IMR-90 (cell line): ENCODE results near the gene TMEM238. TPM values are rescaled to one million over a fixed set of nuclear protein-coding genes. Genes with fewer than 3 reads are reported as not detected.

ENCODE experiments used
- ATAC-seq: fragments of 200-7000 bp; cut with Tn5 transposase; 2 replicates; pipeline ENCODE4 v1.9.1; 2020; ENCODE audit warnings: low read depth, mild to moderate bottlenecking, moderate library complexity
- BruUV-seq: library from RNA; stranded (reverse); fragments of 400-500 nt; replicated peaks from 2 replicates; lab custom pipeline; 2021; lab: Mats Ljungman, UMichigan
- CTCF ChIA-PET: fragments of 300-600 bp; formaldehyde crosslinking; extraction: SDS; loops from one replicate; lab custom pipeline; 2021; ENCODE audit warnings: antibody characterized with exemption; lab: Yijun Ruan, JAX
- POLR2A ChIA-PET: fragments of 300-600 bp; sonication (Branson Sonifier 250); formaldehyde crosslinking; loops from one replicate; lab custom pipeline; 2022; ENCODE audit warnings: antibody characterized with exemption; ENCODE audit not compliant: unreplicated experiment; lab: Charles Lee
- DNase-seq: peaks from one replicate; pipeline ENCODE4 v3.0.0; 2013
- H2AFZ ChIP-seq: replicated peaks from 2 replicates; pipeline ENCODE3; 2013; ENCODE audit warnings: low read length, mild to moderate bottlenecking; ENCODE audit not compliant: poor library complexity
- H2AK5ac ChIP-seq: 2 replicates; pipeline ENCODE4 v1.6.1; 2013; ENCODE audit warnings: low read depth, low read length, inconsistent platforms
- H2AK9ac ChIP-seq: replicated peaks from 2 replicates; pipeline ENCODE3; 2013; ENCODE audit warnings: mild to moderate bottlenecking, low read depth, low read length, moderate library complexity; ENCODE audit not compliant: poor library complexity
- H2BK120ac ChIP-seq: 2 replicates; pipeline ENCODE4 v1.6.1; 2013; ENCODE audit warnings: low read depth, low read length, inconsistent platforms
- H2BK15ac ChIP-seq: 3 replicates; pipeline ENCODE4 v1.6.1; 2013; ENCODE audit warnings: low read depth, low read length, inconsistent platforms
- H2BK20ac ChIP-seq: 2 replicates; pipeline ENCODE4 v1.6.1; 2013; ENCODE audit warnings: low read depth, mild to moderate bottlenecking, inconsistent platforms, low read length, moderate library complexity
- H2BK5ac ChIP-seq: 2 replicates; pipeline ENCODE4 v1.6.1; 2013; ENCODE audit warnings: mild to moderate bottlenecking, low read depth, low read length, inconsistent platforms; ENCODE audit not compliant: poor library complexity, severe bottlenecking
- H3K14ac ChIP-seq: replicated peaks from 2 replicates; pipeline ENCODE4 v1.6.1; 2013; ENCODE audit warnings: low read depth, low read length, inconsistent platforms
- H3K18ac ChIP-seq: 2 replicates; pipeline ENCODE4 v1.6.1; 2013; ENCODE audit warnings: low read depth, low read length, control low read depth
- H3K23ac ChIP-seq: 2 replicates; pipeline ENCODE4 v1.6.1; 2013; ENCODE audit warnings: low read depth, low read length, inconsistent platforms
- H3K27ac ChIP-seq: 2 replicates; pipeline ENCODE4 v1.5.1; 2013; ENCODE audit warnings: mild to moderate bottlenecking, control low read depth, low read length; ENCODE audit not compliant: insufficient read depth
- H3K27me3 ChIP-seq: 2 replicates; pipeline ENCODE4 v1.6.1; 2013; ENCODE audit warnings: low read length; ENCODE audit not compliant: control insufficient read depth, insufficient read depth
- H3K36me3 ChIP-seq: 2 replicates; pipeline ENCODE4 v1.6.1; 2013; ENCODE audit warnings: low read length, mixed read lengths; ENCODE audit not compliant: control insufficient read depth, insufficient read depth
- H3K4ac ChIP-seq: 2 replicates; pipeline ENCODE4 v1.6.1; 2013; ENCODE audit warnings: low read depth, low read length, inconsistent platforms
- H3K4me1 ChIP-seq: 2 replicates; pipeline ENCODE4 v1.6.1; 2013; ENCODE audit warnings: low read length, mixed read lengths; ENCODE audit not compliant: control insufficient read depth, insufficient read depth
- H3K4me2 ChIP-seq: 2 replicates; pipeline ENCODE4 v1.6.1; 2013; ENCODE audit warnings: low read depth, mild to moderate bottlenecking, control low read depth, low read length, moderate library complexity
- H3K4me3 ChIP-seq: 2 replicates; pipeline ENCODE4 v1.5.1; 2013; ENCODE audit warnings: low read depth, mild to moderate bottlenecking, control low read depth, low read length, moderate library complexity; ENCODE audit not compliant: insufficient read depth
- H3K56ac ChIP-seq: 2 replicates; pipeline ENCODE4 v1.6.1; 2013; ENCODE audit warnings: low read length, inconsistent platforms; ENCODE audit not compliant: insufficient read depth; ENCODE audit errors: extremely low read depth
- H3K79me1 ChIP-seq, 2 experiments: 2 replicates each; pipeline ENCODE4 v1.6.1; 2013; ENCODE audit warnings: low read length in 2 of 2, inconsistent platforms in 1 of 2, low read depth in 1 of 2
- H3K9ac ChIP-seq: 2 replicates; pipeline ENCODE4 v1.6.1; 2013; ENCODE audit warnings: low read depth, low read length, control low read depth
- H3K9me1 ChIP-seq: 2 replicates; pipeline ENCODE4 v1.6.1; 2013; ENCODE audit warnings: low read length, inconsistent platforms; ENCODE audit not compliant: insufficient read depth
- H3K9me3 ChIP-seq: 2 replicates; pipeline ENCODE4 v1.6.1; 2013; ENCODE audit warnings: low read length; ENCODE audit not compliant: control insufficient read depth, insufficient read depth
- H4K20me1 ChIP-seq: 2 replicates; pipeline ENCODE4 v1.6.1; 2013; ENCODE audit warnings: low read length, inconsistent platforms; ENCODE audit not compliant: insufficient read depth
- H4K5ac ChIP-seq: 2 replicates; pipeline ENCODE4 v1.6.1; 2013; ENCODE audit warnings: mild to moderate bottlenecking, low read depth, low read length, control low read depth
- H4K8ac ChIP-seq, 2 experiments: 2 replicates each; pipeline ENCODE4 v1.6.1; 2013; ENCODE audit warnings: low read depth in 2 of 2, low read length in 2 of 2, control low read depth in 1 of 2, inconsistent platforms in 1 of 2
- H4K91ac ChIP-seq: 2 replicates; pipeline ENCODE4 v1.6.1; 2013; ENCODE audit warnings: low read depth, low read length, inconsistent platforms; ENCODE audit not compliant: insufficient read depth
- BHLHE40 ChIP-seq: fragments of 150-350 bp; IDR thresholded peaks from 2 replicates; pipeline ENCODE4 v1.6.1; 2016; ENCODE audit warnings: mild to moderate bottlenecking, low read depth, low read length
- CEBPB ChIP-seq: IDR thresholded peaks from 2 replicates; pipeline ENCODE4 v1.6.1; 2012; ENCODE audit warnings: low read depth, low read length, improper control_type of control experiment
- CHD1 ChIP-seq: IDR thresholded peaks from 2 replicates; pipeline ENCODE4 v1.6.1; 2012; ENCODE audit warnings: low read depth, low read length, improper control_type of control experiment
- CTCF ChIP-seq: conservative IDR thresholded peaks from 2 replicates; pipeline ENCODE4 v1.5.1; 2012; ENCODE audit warnings: mild to moderate bottlenecking, low read depth, low read length, improper control_type of control experiment
- ELK1 ChIP-seq: fragments of 150-350 bp; IDR thresholded peaks from 2 replicates; pipeline ENCODE4 v1.6.1; 2016; ENCODE audit warnings: low read depth, mild to moderate bottlenecking, low read length, moderate library complexity, borderline replicate concordance
- FOS ChIP-seq: fragments of 150-350 bp; IDR thresholded peaks from 2 replicates; pipeline ENCODE4 v1.6.1; 2016; ENCODE audit warnings: low read depth, low read length
- MAFK ChIP-seq: IDR thresholded peaks from 2 replicates; pipeline ENCODE4 v1.6.1; 2012; ENCODE audit warnings: low read depth, low read length, improper control_type of control experiment
- MXI1 ChIP-seq: IDR thresholded peaks from 2 replicates; pipeline ENCODE4 v1.6.1; 2012; ENCODE audit warnings: low read depth, mild to moderate bottlenecking, low read length, moderate library complexity, borderline replicate concordance
- NFE2L2 ChIP-seq: fragments of 150-350 bp; IDR thresholded peaks from 2 replicates; pipeline ENCODE4 v1.6.1; 2016; ENCODE audit warnings: low read depth, mild to moderate bottlenecking, low read length
- POLR2A ChIP-seq: IDR thresholded peaks from 2 replicates; pipeline ENCODE4 v1.6.1; 2012; ENCODE audit warnings: mild to moderate bottlenecking, low read depth, low read length
- RAD21 ChIP-seq: IDR thresholded peaks from 2 replicates; pipeline ENCODE4 v1.6.1; 2012; ENCODE audit warnings: low read length, improper control_type of control experiment
- RCOR1 ChIP-seq: IDR thresholded peaks from 2 replicates; pipeline ENCODE4 v1.6.1; 2012; ENCODE audit warnings: mild to moderate bottlenecking, low read length, improper control_type of control experiment; ENCODE audit not compliant: insufficient replicate concordance
- RFX5 ChIP-seq: IDR thresholded peaks from 2 replicates; pipeline ENCODE4 v1.8.0; 2012; ENCODE audit warnings: low read depth, mild to moderate bottlenecking, low read length, moderate library complexity
- SMC3 ChIP-seq: fragments of 150-350 bp; IDR thresholded peaks from 2 replicates; pipeline ENCODE4 v1.6.1; 2016; ENCODE audit warnings: low read depth, mild to moderate bottlenecking, antibody characterized with exemption, low read length, moderate library complexity
- USF2 ChIP-seq: fragments of 150-350 bp; IDR thresholded peaks from 2 replicates; pipeline ENCODE4 v1.6.1; 2017; ENCODE audit warnings: mild to moderate bottlenecking, antibody characterized with exemption, low read length, low read depth
- WGBS, 2 experiments: methylation state at CpG; one replicate each; pipeline versions ENCODE4 v1.1.5 to v1.1.7; 2013; ENCODE audit warnings: missing lambda C conversion rate in 2 of 2; ENCODE audit not compliant: insufficient read length in 1 of 2; ENCODE audit errors: extremely low coverage in 2 of 2; 5-methylcytosine and 5-hydroxymethylcytosine counted together
- dilution Hi-C: fragments of 300-500 bp; cut with HindIII; formaldehyde crosslinking; loops from one replicate; pipeline ENCODE4 v1.14.3; 2018; ENCODE audit warnings: low sequenced_read_pairs; ENCODE audit not compliant: unreplicated experiment
- in situ Hi-C: fragments of 300-500 bp; cut with MboI; formaldehyde crosslinking; loops from 3 replicates; pipeline ENCODE4 v1.14.3; 2019; ENCODE audit warnings: low sequenced_read_pairs, inconsistent platforms, mixed read lengths
- intact Hi-C: fragments of 100-400 bp; cut with micrococcal nuclease; formaldehyde crosslinking; loops from 2 replicates; pipeline ENCODE4 v1.10.0; 2022
- polyA plus RNA-seq, 3 experiments: library from polyadenylated mRNA; depleted of rRNA; stranded (reverse); fragments of >200 nt; gene quantifications; 2 replicates each; pipeline ENCODE4 v1.2.3, GENCODE V29; 2012; ENCODE audit warnings: low replicate concordance in 1 of 3
- total RNA-seq: library from RNA; depleted of rRNA; stranded (reverse); fragments of >200 nt; gene quantifications from 2 replicates; pipeline ENCODE4 v1.2.3, GENCODE V29; 2012

Gene TMEM238
- total and polyA plus RNA-seq, 2 of the 4 experiments (the other 2 are of a cell fraction): not detected

- TSS peak; percentile 48 for BruUV-seq
- Histone ChIP-seq H2AK5ac (peak overlapping the region; percentile 86), H4K5ac (no peak overlapping the region), H3K14ac (peak overlapping the region; percentile 95), H3K9ac (peak overlapping the region; percentile 76), H2BK15ac (no peak overlapping the region), H2AK9ac (peak overlapping the region; percentile 98), H2BK20ac (no peak overlapping the region), H4K91ac (no peak overlapping the region), H3K4me1 (peaks cover 17% of the 10 kb centered on the region), H3K56ac (peak overlapping the region; percentile 73), H3K27me3 (no peaks in the 10 kb centered on the region), H3K4ac (peak overlapping the region; percentile 62), H4K8ac (no peak overlapping the region; a peak in 1 of 4 replicates), H3K27ac (peak overlapping the region; percentile 73), H4K20me1 (peaks cover 47% of the 10 kb centered on the region), H3K4me2 (peak overlapping the region; percentile 98), H3K4me3 (peak overlapping the region; percentile 64), H2BK5ac (peak overlapping the region; percentile 49), H3K79me1 (peaks cover 7 to 42% of the 10 kb centered on the region in 2 experiments), H3K9me3 (no peaks in the 10 kb centered on the region), H2BK120ac (no peak overlapping the region), H3K18ac (0 out of 2 replicates have a peak overlapping the region, but pooled peaks have one; percentile 20), H3K9me1 (peaks cover 19% of the 10 kb centered on the region), H2AFZ (peak overlapping the region; percentile 91), H3K36me3 (peaks cover 30% of the 10 kb centered on the region), H3K23ac (peak overlapping the region; percentile 96)
- in situ Hi-C loops (no loop called here), intact Hi-C loops (loop anchor here (5.0 kb wide), 1 partner anchor 95 kb away; no protein-coding TSS in a partner anchor), dilution Hi-C loops (no loop called here)
- ChIA-PET CTCF (no interaction called here), POLR2A (interaction anchor here (0.6 to 1.4 kb wide), 8 partner anchors 11 to 141 kb away, joined by 3 to 9 read pairs (median 4); no protein-coding TSS in a partner anchor)
- 0% methylated on average over 11 of the region's 35 CpGs; no CpG with 5 or more reads in 1 of the 2 experiments for WGBS, 2 experiments
- ATAC-seq: peak; percentile 28
- DNase-seq: no peak
- TF ChIP-seq BHLHE40: no peak
- no peak for TF ChIP-seq FOS
- no peak for TF ChIP-seq ELK1
- TF ChIP-seq NFE2L2: no peak
- TF ChIP-seq RCOR1: no peak
- no peak for TF ChIP-seq CTCF
- no peak for TF ChIP-seq SMC3
- TF ChIP-seq USF2: no peak
- no peak for TF ChIP-seq POLR2A
- TF ChIP-seq CHD1: no peak
- no peak for TF ChIP-seq RFX5
- no peak for TF ChIP-seq MXI1
- TF ChIP-seq RAD21: no peak
- TF ChIP-seq CEBPB: no peak
- TF ChIP-seq MAFK: no peak
These were observed 22.9 kb upstream of the TMEM238 start for GRCh38 chr19:55406826-55407549.
